ENCODE results near the gene EHMT1. TPM values are rescaled to one million over a fixed set of nuclear protein-coding genes. Genes with fewer than 3 reads are reported as not detected.

Gene EHMT1
- polyA plus RNA-seq, 2 of the 4 experiments (the other 2 are of a cell fraction), result 41.3 to 48.0 TPM

DNA sequence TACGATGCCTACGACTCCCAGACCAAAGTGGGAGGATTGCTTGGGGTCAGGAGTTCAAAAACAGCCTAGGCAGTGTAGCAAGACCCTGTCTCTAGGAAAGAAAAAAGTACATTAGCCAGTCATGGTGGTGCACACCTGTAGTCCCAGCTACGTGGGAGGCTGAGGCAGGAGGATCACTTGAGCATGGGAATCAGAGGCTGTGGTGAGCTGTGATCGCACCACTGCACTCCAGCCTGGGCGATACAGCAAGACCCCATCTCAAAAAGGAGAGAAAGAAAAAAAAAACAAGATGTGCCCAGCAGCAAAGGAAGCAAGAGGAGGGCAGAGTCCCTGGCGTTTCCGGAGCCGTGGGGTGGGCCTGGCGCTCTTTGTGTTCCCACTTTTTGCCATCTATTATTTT, 179.3 kb downstream of the EHMT1 start:
- ChIA-PET CTCF (no interaction called here), POLR2A (no interaction called here)
- DNase-seq (ENCODE audit: low read depth in 1 of 2, low spot score in 1 of 2) (no peak), FAIRE-seq (no peak), ATAC-seq (no peak)
- WGBS (ENCODE audit: missing lambda C conversion rate), result 93% methylated on average over 9 of the region's 9 CpGs
- H3K4me2 ChIP-seq, result no peak overlapping the region
- no peak overlapping the region for H3K4me3 ChIP-seq
- no peak for TF ChIP-seq EHF (CRISPR knock-in tag; IDR thresholded peaks at IDR 0.05)
- no peak for TF ChIP-seq CHD4 (IDR thresholded peaks at IDR 0.05; ENCODE audit: borderline replicate concordance)
- TF ChIP-seq, protein P1, sequence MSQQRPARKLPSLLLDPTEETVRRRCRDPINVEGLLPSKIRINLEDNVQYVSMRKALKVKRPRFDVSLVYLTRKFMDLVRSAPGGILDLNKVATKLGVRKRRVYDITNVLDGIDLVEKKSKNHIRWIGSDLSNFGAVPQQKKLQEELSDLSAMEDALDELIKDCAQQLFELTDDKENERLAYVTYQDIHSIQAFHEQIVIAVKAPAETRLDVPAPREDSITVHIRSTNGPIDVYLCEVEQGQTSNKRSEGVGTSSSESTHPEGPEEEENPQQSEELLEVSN (IDR thresholded peaks at IDR 0.05; ENCODE audit: borderline replicate concordance, low read depth), result no peak
- TF ChIP-seq KDM1A (IDR thresholded peaks at IDR 0.05; ENCODE audit: low read depth), result no peak
- TF ChIP-seq, protein P2, sequence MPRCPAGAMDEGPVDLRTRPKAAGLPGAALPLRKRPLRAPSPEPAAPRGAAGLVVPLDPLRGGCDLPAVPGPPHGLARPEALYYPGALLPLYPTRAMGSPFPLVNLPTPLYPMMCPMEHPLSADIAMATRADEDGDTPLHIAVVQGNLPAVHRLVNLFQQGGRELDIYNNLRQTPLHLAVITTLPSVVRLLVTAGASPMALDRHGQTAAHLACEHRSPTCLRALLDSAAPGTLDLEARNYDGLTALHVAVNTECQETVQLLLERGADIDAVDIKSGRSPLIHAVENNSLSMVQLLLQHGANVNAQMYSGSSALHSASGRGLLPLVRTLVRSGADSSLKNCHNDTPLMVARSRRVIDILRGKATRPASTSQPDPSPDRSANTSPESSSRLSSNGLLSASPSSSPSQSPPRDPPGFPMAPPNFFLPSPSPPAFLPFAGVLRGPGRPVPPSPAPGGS (IDR thresholded peaks at IDR 0.05), result no peak
- H3K27ac ChIP-seq, result no peak overlapping the region
- H3K4me1 ChIP-seq, result no peaks in the 10 kb centered on the region
- H3K9me3 ChIP-seq, result no peaks in the 10 kb centered on the region

DNA sequence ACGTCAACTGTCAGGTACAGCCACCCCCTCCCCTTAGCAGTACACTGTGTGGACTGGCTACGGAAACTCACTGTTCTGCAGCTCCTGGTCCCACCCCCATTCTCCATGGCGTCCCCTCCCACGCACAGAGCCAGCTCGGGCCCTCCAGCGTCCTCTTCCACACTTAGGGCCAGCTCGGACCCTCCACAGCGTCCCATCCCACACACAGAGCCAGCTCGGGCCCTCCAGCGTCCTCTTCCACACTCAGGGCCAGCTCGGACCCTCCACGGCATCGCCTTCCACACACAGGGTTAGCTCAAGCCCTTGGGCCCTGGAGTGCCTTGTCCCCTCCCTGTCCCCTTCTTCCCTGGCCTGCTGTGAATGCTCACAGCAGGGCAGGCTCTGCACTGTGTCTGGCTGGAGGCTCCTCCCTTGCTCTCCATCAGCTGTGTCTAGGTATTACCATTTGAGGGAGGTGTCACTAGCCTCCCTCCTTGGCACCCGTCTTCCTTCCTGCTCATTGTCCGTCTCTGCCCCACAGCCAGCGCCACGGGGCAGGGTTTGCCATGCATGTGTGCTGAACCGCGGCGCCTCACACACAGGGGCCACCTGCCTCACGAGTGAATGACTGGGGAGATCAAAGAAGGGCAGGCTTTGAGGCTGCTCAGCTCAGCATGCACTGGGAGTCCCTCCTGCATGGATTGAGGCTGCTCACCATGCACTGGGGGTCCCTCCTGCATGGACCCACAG, 180.3 kb downstream of the EHMT1 start:
- Histone ChIP-seq H3K9me3 (no peaks in the 10 kb centered on the region), H3K4me1 (no peaks in the 10 kb centered on the region), H3K4me2 (no peak overlapping the region), H3K4me3 (no peak overlapping the region), H3K27ac (no peak overlapping the region)
- CTCF ChIA-PET, result interaction anchor here (0.7 to 1.4 kb wide), 2 partner anchors 10 to 59 kb away, joined by 3 read pairs; no protein-coding TSS in a partner anchor
- DNase-seq (ENCODE audit: low read depth in 1 of 2, low spot score in 1 of 2), result no peak
- FAIRE-seq, result no peak
- TF ChIP-seq SMC3 (IDR thresholded peaks at IDR 0.05) (no peak), NPAS2 (CRISPR knock-in tag; IDR thresholded peaks at IDR 0.05; ENCODE audit: borderline replicate concordance) (no peak), TP53 (CRISPR knock-in tag; IDR thresholded peaks at IDR 0.05) (no peak), HOXB5 (CRISPR knock-in tag; IDR thresholded peaks at IDR 0.05) (no peak), SREBF2 (IDR thresholded peaks at IDR 0.05) (no peak), JUN (IDR thresholded peaks at IDR 0.05) (no peak)
- TF ChIP-seq, protein P3, sequence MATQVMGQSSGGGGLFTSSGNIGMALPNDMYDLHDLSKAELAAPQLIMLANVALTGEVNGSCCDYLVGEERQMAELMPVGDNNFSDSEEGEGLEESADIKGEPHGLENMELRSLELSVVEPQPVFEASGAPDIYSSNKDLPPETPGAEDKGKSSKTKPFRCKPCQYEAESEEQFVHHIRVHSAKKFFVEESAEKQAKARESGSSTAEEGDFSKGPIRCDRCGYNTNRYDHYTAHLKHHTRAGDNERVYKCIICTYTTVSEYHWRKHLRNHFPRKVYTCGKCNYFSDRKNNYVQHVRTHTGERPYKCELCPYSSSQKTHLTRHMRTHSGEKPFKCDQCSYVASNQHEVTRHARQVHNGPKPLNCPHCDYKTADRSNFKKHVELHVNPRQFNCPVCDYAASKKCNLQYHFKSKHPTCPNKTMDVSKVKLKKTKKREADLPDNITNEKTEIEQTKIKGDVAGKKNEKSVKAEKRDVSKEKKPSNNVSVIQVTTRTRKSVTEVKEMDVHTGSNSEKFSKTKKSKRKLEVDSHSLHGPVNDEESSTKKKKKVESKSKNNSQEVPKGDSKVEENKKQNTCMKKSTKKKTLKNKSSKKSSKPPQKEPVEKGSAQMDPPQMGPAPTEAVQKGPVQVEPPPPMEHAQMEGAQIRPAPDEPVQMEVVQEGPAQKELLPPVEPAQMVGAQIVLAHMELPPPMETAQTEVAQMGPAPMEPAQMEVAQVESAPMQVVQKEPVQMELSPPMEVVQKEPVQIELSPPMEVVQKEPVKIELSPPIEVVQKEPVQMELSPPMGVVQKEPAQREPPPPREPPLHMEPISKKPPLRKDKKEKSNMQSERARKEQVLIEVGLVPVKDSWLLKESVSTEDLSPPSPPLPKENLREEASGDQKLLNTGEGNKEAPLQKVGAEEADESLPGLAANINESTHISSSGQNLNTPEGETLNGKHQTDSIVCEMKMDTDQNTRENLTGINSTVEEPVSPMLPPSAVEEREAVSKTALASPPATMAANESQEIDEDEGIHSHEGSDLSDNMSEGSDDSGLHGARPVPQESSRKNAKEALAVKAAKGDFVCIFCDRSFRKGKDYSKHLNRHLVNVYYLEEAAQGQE (IDR thresholded peaks at IDR 0.05), result no peak
- 89% methylated on average over 19 of the region's 21 CpGs for WGBS (ENCODE audit: missing lambda C conversion rate)
- POLR2A ChIA-PET, result no interaction called here
- ATAC-seq, result peak; percentile 12 to 14; a peak in 2 of 6 replicates

DNA sequence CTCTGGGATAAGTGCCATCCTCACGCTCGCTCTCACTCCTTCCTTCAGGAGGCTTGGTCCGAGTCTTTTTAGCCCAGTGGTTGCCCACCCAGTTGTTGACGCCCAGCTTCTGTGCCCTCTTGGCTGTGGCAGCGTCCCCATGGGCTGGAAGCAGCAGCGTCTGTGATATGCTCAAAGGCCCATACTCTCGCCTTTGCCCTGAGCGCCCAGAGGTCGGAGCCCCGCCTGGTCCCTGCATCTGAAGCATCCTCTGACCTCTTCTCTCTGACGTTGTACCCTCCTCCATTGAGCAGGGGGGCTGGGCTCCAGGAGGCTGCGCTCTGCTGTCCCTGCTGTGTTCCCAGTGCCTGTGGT, 180.8 kb downstream of the EHMT1 start:
- ChIA-PET POLR2A (no interaction called here), CTCF (interaction anchor here (1.4 kb wide), 1 partner anchor 11 kb away, joined by 3 read pairs; no protein-coding TSS in a partner anchor)
- WGBS (ENCODE audit: missing lambda C conversion rate), result 94% methylated on average over 11 of the region's 12 CpGs
- TF ChIP-seq POLR2A (IDR thresholded peaks at IDR 0.05; ENCODE audit: low read length), result no peak
- no peak for TF ChIP-seq CEBPB (IDR thresholded peaks at IDR 0.05)
- TF ChIP-seq EHF (CRISPR knock-in tag; IDR thresholded peaks at IDR 0.05), result no peak
- TF ChIP-seq, protein P4, sequence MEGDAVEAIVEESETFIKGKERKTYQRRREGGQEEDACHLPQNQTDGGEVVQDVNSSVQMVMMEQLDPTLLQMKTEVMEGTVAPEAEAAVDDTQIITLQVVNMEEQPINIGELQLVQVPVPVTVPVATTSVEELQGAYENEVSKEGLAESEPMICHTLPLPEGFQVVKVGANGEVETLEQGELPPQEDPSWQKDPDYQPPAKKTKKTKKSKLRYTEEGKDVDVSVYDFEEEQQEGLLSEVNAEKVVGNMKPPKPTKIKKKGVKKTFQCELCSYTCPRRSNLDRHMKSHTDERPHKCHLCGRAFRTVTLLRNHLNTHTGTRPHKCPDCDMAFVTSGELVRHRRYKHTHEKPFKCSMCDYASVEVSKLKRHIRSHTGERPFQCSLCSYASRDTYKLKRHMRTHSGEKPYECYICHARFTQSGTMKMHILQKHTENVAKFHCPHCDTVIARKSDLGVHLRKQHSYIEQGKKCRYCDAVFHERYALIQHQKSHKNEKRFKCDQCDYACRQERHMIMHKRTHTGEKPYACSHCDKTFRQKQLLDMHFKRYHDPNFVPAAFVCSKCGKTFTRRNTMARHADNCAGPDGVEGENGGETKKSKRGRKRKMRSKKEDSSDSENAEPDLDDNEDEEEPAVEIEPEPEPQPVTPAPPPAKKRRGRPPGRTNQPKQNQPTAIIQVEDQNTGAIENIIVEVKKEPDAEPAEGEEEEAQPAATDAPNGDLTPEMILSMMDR (IDR thresholded peaks at IDR 0.05), result no peak
- no peak for TF ChIP-seq CBX2 (IDR thresholded peaks at IDR 0.05; ENCODE audit: borderline replicate concordance, low read depth)
- no peak for TF ChIP-seq ZSCAN20 (CRISPR knock-in tag; IDR thresholded peaks at IDR 0.05)
- TF ChIP-seq, protein P5, sequence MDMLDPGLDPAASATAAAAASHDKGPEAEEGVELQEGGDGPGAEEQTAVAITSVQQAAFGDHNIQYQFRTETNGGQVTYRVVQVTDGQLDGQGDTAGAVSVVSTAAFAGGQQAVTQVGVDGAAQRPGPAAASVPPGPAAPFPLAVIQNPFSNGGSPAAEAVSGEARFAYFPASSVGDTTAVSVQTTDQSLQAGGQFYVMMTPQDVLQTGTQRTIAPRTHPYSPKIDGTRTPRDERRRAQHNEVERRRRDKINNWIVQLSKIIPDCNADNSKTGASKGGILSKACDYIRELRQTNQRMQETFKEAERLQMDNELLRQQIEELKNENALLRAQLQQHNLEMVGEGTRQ (IDR thresholded peaks at IDR 0.05), result no peak
- TF ChIP-seq, protein P3 (IDR thresholded peaks at IDR 0.05), result no peak
- TF ChIP-seq HEYL (CRISPR knock-in tag; IDR thresholded peaks at IDR 0.05), result no peak
- TF ChIP-seq RARB (CRISPR knock-in tag; IDR thresholded peaks at IDR 0.05), result no peak
- TF ChIP-seq, protein P1 (IDR thresholded peaks at IDR 0.05; ENCODE audit: borderline replicate concordance, low read depth), result no peak

More for the DNA sequence above, 180.8 kb downstream of the EHMT1 start:
- H3K4me2 ChIP-seq, result no peak overlapping the region
- no peaks in the 10 kb centered on the region for H3K9me3 ChIP-seq
- ATAC-seq (no peak), DNase-seq (ENCODE audit: low read depth in 1 of 2, low spot score in 1 of 2) (no peak), FAIRE-seq (no peak)
- no peaks in the 10 kb centered on the region for H3K4me1 ChIP-seq
- H3K27ac ChIP-seq, result no peak overlapping the region
- H3K4me3 ChIP-seq, result no peak overlapping the region

Measured in A549 (cell line).